DMS153 (cell line): ENCODE results near the gene OBSCN.

ENCODE experiments used
- DNase-seq: peaks from one replicate; lab custom pipeline; 2025; lab: John Stamatoyannopoulos, UW

Gene OBSCN

DNA sequence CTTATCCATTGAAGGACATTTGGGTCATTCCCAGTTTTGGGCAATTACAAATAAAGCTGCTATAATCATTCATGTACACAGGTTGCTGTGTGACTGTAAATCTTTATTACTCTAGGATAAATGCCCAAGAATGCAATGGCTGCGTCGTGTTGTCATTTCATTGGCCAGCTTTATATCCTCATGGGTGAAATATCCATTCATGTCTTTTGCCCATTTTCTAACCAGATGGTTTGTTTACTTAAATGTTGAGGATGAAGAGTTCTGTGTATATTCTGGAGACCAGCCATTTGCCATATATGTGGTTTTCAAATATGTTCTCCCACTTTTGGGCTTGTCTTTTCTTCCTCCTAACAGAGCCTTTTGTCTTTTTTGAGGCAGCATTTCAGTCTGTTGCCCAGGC lies 173.5 kb downstream of the OBSCN start:
- DNase-seq: no peak

DNA sequence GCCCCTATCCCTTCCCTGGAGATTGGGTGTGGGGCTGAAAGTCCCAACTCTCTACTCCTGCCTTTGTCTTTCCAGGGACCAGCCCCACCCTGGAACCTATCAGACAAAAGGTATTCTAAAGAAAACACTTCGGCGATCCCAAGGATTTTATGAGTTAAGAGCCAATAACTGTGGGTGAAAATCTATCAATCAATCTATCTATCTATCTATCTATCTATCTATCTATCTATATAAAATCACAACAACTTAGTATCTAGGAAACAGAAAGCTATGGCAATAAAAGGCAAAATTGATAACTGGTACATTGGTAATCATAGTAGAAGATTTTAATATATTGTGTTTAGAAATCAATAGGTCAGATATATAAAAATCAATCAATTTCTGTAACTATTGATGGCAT lies 175.9 kb downstream of the OBSCN start:
- DNase-seq: no peak

GRCh38 chr1:228385232-228385631 lies 177.4 kb downstream of the OBSCN start:
- no peak for DNase-seq

GRCh38 chr1:228387321-228387720 lies 179.5 kb downstream of the OBSCN start:
- no peak for DNase-seq

DNA sequence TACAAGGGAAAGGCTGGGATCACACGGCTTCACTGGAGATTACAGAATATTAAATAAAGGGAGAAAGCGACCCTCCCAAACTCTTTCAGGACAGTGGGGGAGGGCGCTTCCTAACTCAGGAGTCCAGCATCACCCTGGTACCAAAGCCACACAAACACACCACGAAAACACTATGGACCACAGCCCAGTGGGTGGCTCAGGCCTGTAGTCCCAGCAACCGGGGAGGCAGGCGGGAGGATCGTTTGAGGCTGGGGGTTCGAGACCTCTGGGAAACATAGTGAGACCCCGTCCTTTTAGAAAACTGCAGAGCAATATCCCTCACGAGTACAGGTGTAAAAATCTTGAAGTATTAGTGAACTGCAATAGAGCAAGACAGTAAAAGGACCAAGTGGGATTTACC lies 182.8 kb downstream of the OBSCN start:
- no peak for DNase-seq

GRCh38 chr1:228391411-228392020 lies 183.7 kb downstream of the OBSCN start:
- DNase-seq: no peak

DNA sequence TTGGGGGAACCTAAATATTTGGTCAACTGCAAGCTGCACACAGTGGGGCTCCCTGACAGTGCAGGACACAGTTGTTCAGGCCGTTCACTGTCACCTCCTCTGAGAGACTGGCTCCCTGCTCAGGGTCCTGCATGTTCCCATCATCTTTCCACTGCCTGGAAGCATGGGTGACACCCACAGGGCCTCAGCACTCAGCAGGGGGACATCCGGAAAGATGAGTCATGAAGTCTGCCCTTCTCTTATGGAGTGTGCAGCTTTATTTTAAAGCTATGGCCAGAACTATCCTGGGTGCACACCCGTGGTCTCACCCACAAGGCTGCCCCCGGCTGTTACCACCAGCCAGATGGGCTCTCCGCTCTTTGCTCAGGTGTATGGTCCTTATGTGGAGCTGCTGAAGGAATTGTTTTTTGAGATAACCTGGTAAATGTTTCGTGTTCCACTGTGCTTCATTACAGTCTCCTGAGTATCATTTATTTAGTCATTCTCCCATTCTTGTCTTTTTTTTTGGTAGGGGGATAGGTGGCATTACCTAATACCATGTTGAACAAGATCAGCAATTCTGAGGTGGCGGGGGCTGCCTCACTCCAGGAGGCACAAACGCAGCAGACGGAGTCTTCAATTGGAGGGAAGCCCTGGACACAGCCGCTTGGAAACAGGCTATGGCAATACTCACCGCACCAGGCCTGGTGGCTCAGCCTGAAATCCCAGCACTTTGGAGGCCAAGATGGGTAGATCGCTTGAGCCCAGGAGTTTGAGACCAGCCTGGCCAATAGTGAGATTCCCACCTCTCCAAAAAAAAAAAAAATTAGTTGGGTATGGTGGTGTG lies 184.5 kb downstream of the OBSCN start:
- no peak for DNase-seq

DNA sequence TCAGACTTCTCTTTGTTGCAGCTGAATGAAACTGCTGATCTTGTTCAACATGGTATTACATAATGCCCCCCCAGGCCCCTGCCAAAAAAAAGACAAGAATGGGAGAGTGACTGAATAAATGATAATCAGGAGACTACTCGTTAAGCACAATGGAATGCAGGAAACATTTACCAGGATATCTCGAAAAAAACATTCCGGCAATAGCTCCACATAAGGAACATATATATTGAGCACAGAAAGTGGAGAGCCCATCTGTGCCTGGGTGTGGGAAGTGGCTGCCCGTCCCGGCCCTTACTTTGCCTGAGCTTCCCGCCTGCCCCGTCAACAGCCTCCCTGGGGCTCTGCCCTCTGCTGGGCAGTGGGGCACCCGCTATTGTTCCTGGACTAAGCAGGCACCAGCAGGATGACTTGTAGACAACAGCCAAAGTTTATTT lies 185.4 kb downstream of the OBSCN start:
- no peak for DNase-seq

- no peak for DNase-seq
Measured at GRCh38 chr1:228393811-228394570, 186.1 kb downstream of the OBSCN start.

DNA sequence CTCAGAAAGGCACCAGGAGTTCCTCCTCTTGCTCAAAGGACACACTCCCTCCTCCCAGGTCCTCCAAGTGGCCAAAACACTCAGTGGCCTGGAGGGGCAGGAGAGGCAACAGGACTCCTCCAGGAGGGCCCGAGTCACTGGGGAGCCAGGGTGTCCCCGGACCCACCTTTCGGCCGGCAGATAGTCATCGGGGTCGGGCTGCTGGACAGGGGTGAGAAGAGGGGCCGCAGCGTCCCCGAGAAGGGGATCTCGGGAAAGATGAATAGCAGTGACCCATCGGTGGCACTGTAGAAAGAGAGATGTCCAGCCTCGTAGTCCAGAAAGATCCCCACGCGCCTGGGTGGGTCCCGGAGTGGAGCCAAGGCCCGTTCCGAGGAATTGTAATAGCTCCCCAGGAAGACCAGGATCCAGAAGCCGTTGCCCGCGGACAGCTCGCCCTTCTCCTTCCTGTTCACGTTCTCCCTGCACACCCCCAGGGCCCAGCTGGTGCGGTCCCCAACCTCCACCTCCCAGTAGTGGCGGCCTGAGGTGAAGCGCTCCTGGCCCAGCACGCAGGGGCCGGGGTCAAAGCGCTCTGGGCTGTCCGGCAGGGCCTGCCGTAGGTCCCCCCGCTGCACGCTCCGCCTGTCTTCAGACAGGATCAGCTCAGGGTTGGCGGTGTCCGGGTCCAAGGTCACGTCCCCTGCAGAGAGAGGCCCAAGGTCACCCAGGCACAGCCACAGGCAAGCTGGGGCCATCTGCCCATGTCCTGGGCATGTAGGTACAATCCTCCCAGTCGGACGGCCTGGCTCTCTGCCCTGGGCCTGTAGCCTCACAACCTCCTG lies 186.9 kb downstream of the OBSCN start:
- no peak for DNase-seq

- no peak for DNase-seq
Measured at GRCh38 chr1:228396770-228397662, 189.2 kb downstream of the OBSCN start.

DNA sequence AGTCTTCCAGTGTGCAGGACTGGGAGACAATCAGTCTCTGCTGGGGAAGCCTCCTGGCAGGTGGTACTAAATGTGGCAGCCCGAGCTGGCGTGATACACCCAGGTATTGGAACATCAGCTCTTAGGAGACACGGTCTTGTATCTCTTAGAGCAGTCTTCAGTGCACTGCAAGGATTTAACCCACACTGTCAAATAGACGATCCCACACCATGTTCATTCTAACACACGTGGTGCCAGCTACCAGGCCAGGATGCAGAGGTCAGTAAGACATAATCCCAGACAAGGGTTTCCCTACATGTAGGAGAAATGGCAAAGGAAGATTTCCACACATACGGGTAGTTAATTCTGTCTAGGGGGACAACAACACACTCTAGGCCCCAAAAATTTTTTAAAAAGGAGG lies 190.1 kb downstream of the OBSCN start:
- no peak for DNase-seq

DNA sequence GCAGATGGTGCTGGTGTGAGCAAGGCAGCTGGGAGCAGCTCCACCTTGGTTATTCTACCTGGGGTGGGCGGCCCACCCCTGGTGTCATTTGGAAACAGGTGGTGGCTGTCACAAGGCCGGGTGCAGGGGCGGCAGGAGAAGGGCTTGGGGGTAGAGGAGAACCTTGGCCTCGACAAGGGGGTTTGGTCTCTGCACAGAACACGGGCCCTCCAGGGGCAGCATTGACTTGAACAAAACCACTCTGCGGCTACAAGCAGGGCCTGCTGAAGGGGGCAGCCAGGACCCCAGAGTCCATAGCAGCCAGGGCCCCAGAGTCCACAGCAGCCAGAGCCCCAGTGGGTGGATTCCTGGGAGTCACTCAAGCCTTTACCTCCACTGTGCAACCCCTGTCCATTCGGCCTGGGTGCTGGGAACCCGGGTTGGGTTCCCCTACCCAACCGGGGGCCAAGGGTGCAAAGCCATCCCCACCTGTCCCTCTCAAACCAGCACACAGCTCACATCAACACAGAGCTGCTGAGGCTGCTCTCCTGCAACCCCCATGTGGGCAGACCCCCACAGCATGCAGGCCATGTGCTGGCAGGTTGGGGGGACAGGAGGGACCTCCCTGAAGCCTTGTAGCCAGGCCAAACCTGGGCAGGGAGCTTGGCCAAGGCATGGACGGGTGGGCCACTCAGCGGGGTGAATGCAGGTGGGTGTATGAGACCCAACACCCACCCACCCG lies 191.1 kb downstream of the OBSCN start:
- no peak for DNase-seq

- no peak for DNase-seq
Measured at GRCh38 chr1:228399531-228400236, 191.8 kb downstream of the OBSCN start.

- no peak for DNase-seq
Measured at GRCh38 chr1:228400237-228400651, 192.4 kb downstream of the OBSCN start.

- no peak for DNase-seq
Measured at GRCh38 chr1:228400692-228401454, 193.0 kb downstream of the OBSCN start.

DNA sequence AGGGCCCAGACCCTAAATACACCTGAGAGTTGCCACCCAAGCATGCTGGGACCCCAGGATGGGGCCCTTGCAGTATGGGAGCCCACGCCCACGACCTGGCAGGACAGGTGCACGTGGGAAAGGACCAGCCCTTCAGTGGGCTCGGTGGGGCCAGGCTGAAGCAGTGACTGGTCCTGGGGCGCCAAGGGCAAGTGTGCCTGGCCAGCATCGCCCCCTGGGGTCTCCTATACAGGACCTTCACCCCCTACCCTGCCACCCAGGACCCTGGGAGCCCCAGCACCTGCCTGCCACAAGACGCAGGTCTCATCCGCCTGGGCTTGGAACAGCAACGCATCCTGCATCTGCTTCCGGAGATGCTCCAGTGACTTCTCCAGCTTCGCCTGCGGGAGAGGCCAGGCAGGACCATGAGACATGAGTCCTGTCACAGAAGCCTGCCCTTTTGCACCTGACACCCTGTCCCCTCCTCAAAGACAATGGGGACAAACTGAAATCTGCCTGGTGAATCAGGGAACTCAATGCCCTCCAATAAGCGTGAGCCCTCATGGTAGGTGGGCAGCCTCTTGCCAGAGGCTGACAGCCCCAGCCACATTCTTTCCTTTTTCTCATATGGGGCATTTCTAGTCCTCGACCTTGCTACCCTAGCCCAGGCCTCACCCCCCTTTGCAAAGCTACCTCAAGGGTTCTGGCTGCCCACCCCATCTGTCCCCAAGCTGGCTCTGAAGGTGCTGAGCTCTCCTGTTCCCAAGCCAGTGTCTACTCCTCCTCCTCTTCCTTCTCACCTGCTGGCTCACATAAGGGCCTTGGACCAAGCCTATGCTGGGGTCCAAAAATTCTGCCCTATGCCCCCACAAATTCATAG lies 194.2 kb downstream of the OBSCN start:
- DNase-seq: no peak

GRCh38 chr1:228402641-228403025 lies 194.8 kb downstream of the OBSCN start:
- no peak for DNase-seq
